Stimulated activated naive CD4-positive, alpha-beta T cell (primary cell): ENCODE measurements around the gene PUS10.
"Not testable (repeated sequence)": the region's sequence is repeated elsewhere in the genome, so short reads cannot be mapped to it uniquely, and the experiment has no call there.

ENCODE experiments used
- DNase-seq, 6 experiments: peaks; one replicate each; lab custom pipeline; 2025; lab: John Stamatoyannopoulos, UW

PUS10 gene

GRCh38 chr2:61012303-61012702 is 5.8 kb downstream of the PUS10 start:
- not testable (repeated sequence) for DNase-seq

GRCh38 chr2:61011678-61012077 is 6.4 kb downstream of the PUS10 start:
- no peak for DNase-seq

- no peak for DNase-seq
Observed at GRCh38 chr2:61009355-61009754, 8.7 kb downstream of the PUS10 start.

GRCh38 chr2:61006486-61007105 is 11.5 kb downstream of the PUS10 start:
- DNase-seq, result no peak

- no peak for DNase-seq
Observed at GRCh38 chr2:61005736-61006135, 12.3 kb downstream of the PUS10 start.

- DNase-seq, result peak in 3 of 6 experiments; percentile 23 to 62 (median 49)
Observed at GRCh38 chr2:60998628-60999545, 19.2 kb downstream of the PUS10 start.

- DNase-seq, result no peak
Observed at GRCh38 chr2:60994131-60994530, 23.9 kb downstream of the PUS10 start.

GRCh38 chr2:60992985-60993392 is 25.1 kb downstream of the PUS10 start:
- DNase-seq, result peak in 1 of 6 experiments; percentile 2

- no peak for DNase-seq
Observed at GRCh38 chr2:60991644-60992043, 26.4 kb downstream of the PUS10 start.

- no peak for DNase-seq
Observed at GRCh38 chr2:60989259-60989658, 28.8 kb downstream of the PUS10 start.

GRCh38 chr2:60987656-60988055 is 30.4 kb downstream of the PUS10 start:
- not testable (repeated sequence) for DNase-seq

- DNase-seq, result no peak
Observed at GRCh38 chr2:60987041-60987440, 31.0 kb downstream of the PUS10 start.

GRCh38 chr2:60984720-60985119 is 33.3 kb downstream of the PUS10 start:
- DNase-seq, result no peak

GRCh38 chr2:60982066-60982465 is 36.0 kb downstream of the PUS10 start:
- not testable (repeated sequence) for DNase-seq

GRCh38 chr2:60980071-60980815 is 37.8 kb downstream of the PUS10 start:
- DNase-seq, result no peak

- no peak for DNase-seq
Observed at GRCh38 chr2:60979231-60979630, 38.8 kb downstream of the PUS10 start.

GRCh38 chr2:60977562-60977895 is 40.5 kb downstream of the PUS10 start:
- DNase-seq, result no peak

- no peak for DNase-seq
Observed at GRCh38 chr2:60976875-60977561, 41.0 kb downstream of the PUS10 start.

- no peak for DNase-seq
Observed at GRCh38 chr2:60976256-60976850, 41.7 kb downstream of the PUS10 start.

- DNase-seq, result no peak
Observed at GRCh38 chr2:60974652-60975051, 43.4 kb downstream of the PUS10 start.

GRCh38 chr2:60973705-60974104 is 44.4 kb downstream of the PUS10 start:
- DNase-seq, result no peak
